ENCODE measurements around the gene FGF18. TPM values are rescaled to one million over a fixed set of nuclear protein-coding genes. Genes with fewer than 3 reads are reported as not detected.

FGF18 gene
- total RNA-seq, 1 donor from 2014 or later: 0.06 TPM

- Histone ChIP-seq H2AFZ (replicated peaks) (no peak overlapping the region), H3F3A (ENCODE audit: low read depth) (no peaks in the 10 kb centered on the region), H3K27ac (no peak overlapping the region), H3K4me1 (peaks cover 3% of the 10 kb centered on the region), H3K9me3 (ENCODE audit: low read depth) (no peaks in the 10 kb centered on the region), H3K4me3 (no peak overlapping the region), H3K27me3 (no peaks in the 10 kb centered on the region), H3K4me2 (no peak overlapping the region), H3K9ac (no peak overlapping the region), H4K20me1 (ENCODE audit: low read depth) (no peaks in the 10 kb centered on the region), H3K79me2 (ENCODE audit: low read depth) (no peaks in the 10 kb centered on the region), H3K36me3 (no peaks in the 10 kb centered on the region)
- DNase-seq (ENCODE audit: low spot score): no peak
- TF ChIP-seq CTCF (IDR thresholded peaks at IDR 0.05) (no peak), EZH2phosphoT487 (IDR thresholded peaks at IDR 0.05) (no peak), EZH2 (IDR thresholded peaks at IDR 0.05) (no peak)
- Mint-ChIP-seq H3K36me3 (peaks cover 7% of the 10 kb centered on the region), H3K4me1 (peaks cover 28% of the 10 kb centered on the region), H3K27me3 (ENCODE audit: insufficient read depth, low read depth) (peaks cover 9% of the 10 kb centered on the region), H3K9me3 (no peaks in the 10 kb centered on the region), H3K27ac (no peak overlapping the region), H3K4me3 (no peak overlapping the region)
These were observed 37.9 kb downstream of the FGF18 start for GRCh38 chr5:171457208-171457981.

- Mint-ChIP-seq H3K27ac (no peak overlapping the region), H3K27me3 (ENCODE audit: insufficient read depth, low read depth) (peaks cover 5% of the 10 kb centered on the region), H3K4me3 (no peak overlapping the region), H3K9me3 (no peaks in the 10 kb centered on the region), H3K4me1 (peaks cover 7% of the 10 kb centered on the region), H3K36me3 (peaks cover 5% of the 10 kb centered on the region)
- Histone ChIP-seq H3K4me3 (no peak overlapping the region), H3K4me2 (no peak overlapping the region), H3K4me1 (peaks cover 7% of the 10 kb centered on the region), H3K36me3 (no peaks in the 10 kb centered on the region), H4K20me1 (ENCODE audit: low read depth) (no peaks in the 10 kb centered on the region), H2AFZ (replicated peaks) (no peak overlapping the region), H3F3A (ENCODE audit: low read depth) (no peaks in the 10 kb centered on the region), H3K9ac (no peak overlapping the region), H3K79me2 (ENCODE audit: low read depth) (no peaks in the 10 kb centered on the region), H3K27me3 (no peaks in the 10 kb centered on the region), H3K9me3 (ENCODE audit: low read depth) (no peaks in the 10 kb centered on the region), H3K27ac (no peak overlapping the region)
- no peak for TF ChIP-seq EZH2 (IDR thresholded peaks at IDR 0.05)
- no peak for TF ChIP-seq CTCF (IDR thresholded peaks at IDR 0.05)
- no peak for TF ChIP-seq EZH2phosphoT487 (IDR thresholded peaks at IDR 0.05)
- no peak for DNase-seq (ENCODE audit: low spot score)
These were observed 40.4 kb downstream of the FGF18 start for GRCh38 chr5:171459839-171460238.

GRCh38 chr5:171462136-171462927 lies 42.9 kb downstream of the FGF18 start:
- Histone ChIP-seq H3K27me3 (no peaks in the 10 kb centered on the region), H3K9ac (no peak overlapping the region), H3K4me1 (peaks cover 7% of the 10 kb centered on the region), H4K20me1 (ENCODE audit: low read depth) (no peaks in the 10 kb centered on the region), H3K4me3 (no peak overlapping the region), H3F3A (ENCODE audit: low read depth) (no peaks in the 10 kb centered on the region), H3K9me3 (ENCODE audit: low read depth) (no peaks in the 10 kb centered on the region), H3K4me2 (no peak overlapping the region), H3K27ac (no peak overlapping the region), H3K36me3 (no peaks in the 10 kb centered on the region), H2AFZ (replicated peaks) (no peak overlapping the region), H3K79me2 (ENCODE audit: low read depth) (no peaks in the 10 kb centered on the region)
- H3K4me3 Mint-ChIP-seq: no peak overlapping the region
- H3K27ac Mint-ChIP-seq: no peak overlapping the region
- H3K9me3 Mint-ChIP-seq: no peaks in the 10 kb centered on the region
- peaks cover 11% of the 10 kb centered on the region for H3K27me3 Mint-ChIP-seq (ENCODE audit: insufficient read depth, low read depth)
- TF ChIP-seq EZH2 (IDR thresholded peaks at IDR 0.05): no peak
- TF ChIP-seq CTCF (IDR thresholded peaks at IDR 0.05): no peak
- TF ChIP-seq EZH2phosphoT487 (IDR thresholded peaks at IDR 0.05): no peak
- H3K36me3 Mint-ChIP-seq: no peaks in the 10 kb centered on the region
- peaks cover 2% of the 10 kb centered on the region for H3K4me1 Mint-ChIP-seq
- no peak for DNase-seq (ENCODE audit: low spot score)

Measured in neural progenitor cell (in vitro differentiated cells).